ENCODE results near the gene CHN2. TPM values are rescaled to one million over a fixed set of nuclear protein-coding genes. Genes with fewer than 3 reads are reported as not detected.

CHN2 gene
- total RNA-seq, 1 experiment from 2014 or later: 7.7 TPM

DNA sequence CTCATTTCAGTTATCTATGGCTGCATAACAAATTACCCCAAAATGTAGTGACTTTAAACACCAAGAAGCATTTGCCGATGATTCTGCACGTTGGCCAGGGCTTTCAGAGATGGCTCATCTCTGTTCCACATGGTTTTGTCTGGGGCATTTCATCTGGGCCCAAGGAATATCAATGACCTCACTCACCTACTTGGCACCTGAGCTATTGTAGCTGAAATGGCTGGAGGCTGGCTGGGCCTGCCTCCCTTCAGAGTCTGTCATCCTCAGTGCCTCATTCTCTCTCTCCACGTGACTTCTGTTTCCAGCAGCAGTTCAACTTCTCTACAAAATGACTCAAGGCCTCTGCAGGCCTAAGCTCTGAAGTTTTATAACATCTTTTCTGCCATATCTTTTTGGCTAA lies 249.7 kb downstream of the CHN2 start:
- BruUV-seq (replicated peaks): no TSS peak
- CTCF ChIA-PET: no interaction called here
- TF ChIP-seq, protein P1, sequence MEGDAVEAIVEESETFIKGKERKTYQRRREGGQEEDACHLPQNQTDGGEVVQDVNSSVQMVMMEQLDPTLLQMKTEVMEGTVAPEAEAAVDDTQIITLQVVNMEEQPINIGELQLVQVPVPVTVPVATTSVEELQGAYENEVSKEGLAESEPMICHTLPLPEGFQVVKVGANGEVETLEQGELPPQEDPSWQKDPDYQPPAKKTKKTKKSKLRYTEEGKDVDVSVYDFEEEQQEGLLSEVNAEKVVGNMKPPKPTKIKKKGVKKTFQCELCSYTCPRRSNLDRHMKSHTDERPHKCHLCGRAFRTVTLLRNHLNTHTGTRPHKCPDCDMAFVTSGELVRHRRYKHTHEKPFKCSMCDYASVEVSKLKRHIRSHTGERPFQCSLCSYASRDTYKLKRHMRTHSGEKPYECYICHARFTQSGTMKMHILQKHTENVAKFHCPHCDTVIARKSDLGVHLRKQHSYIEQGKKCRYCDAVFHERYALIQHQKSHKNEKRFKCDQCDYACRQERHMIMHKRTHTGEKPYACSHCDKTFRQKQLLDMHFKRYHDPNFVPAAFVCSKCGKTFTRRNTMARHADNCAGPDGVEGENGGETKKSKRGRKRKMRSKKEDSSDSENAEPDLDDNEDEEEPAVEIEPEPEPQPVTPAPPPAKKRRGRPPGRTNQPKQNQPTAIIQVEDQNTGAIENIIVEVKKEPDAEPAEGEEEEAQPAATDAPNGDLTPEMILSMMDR (conservative IDR thresholded peaks at IDR 0.05; ENCODE audit: low read depth, low read length): no peak
- TF ChIP-seq EZH2phosphoT487 (IDR thresholded peaks at IDR 0.05; ENCODE audit: borderline replicate concordance, low read length): no peak
- no peak for TF ChIP-seq EZH2 (IDR thresholded peaks at IDR 0.05; ENCODE audit: low read length, unreplicated experiment)

DNA sequence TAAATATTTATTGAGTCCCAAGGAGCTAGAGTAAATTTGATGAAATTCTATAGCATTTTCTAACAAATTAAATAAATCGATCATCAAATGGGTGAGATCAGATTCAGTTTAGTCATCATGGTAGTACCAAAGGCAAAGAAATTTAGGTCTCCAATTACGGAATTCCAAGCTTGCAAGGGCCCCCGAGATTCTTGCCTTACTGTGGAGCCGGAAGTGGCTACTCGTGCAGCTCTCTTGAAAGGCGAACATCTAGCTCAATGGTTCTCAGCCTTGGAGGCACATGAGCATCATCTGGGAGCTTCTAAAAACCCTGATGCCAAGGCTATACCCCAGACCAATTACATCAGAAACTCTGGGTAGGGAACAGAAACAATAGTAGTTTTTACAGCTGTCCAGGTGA lies 251.2 kb downstream of the CHN2 start:
- Histone ChIP-seq H3K4me1 (ENCODE audit: insufficient read depth, low read length) (peaks cover 45% of the 10 kb centered on the region), H3K4me3 (ENCODE audit: low read length) (no peak overlapping the region), H3F3A (ENCODE audit: low read length, unreplicated experiment) (peaks cover 10% of the 10 kb centered on the region), H3K9ac (ENCODE audit: low read length) (no peak overlapping the region), H3K27ac (ENCODE audit: low read length) (no peak overlapping the region), H3K79me2 (ENCODE audit: low read length) (no peaks in the 10 kb centered on the region), H3K36me3 (ENCODE audit: low read depth, low read length) (no peaks in the 10 kb centered on the region), H3K4me2 (ENCODE audit: low read length) (no peak overlapping the region), H2AFZ (ENCODE audit: low read length) (no peak overlapping the region), H4K20me1 (ENCODE audit: low read length) (no peaks in the 10 kb centered on the region), H3K9me2 (replicated peaks; ENCODE audit: low read length) (no peaks in the 10 kb centered on the region), H3K9me3 (ENCODE audit: low read length) (no peaks in the 10 kb centered on the region), H3K27me3 (ENCODE audit: low read length) (no peaks in the 10 kb centered on the region)
- ChIA-PET POLR2A (ENCODE audit: unreplicated experiment) (no interaction called here), CTCF (no interaction called here)
- ATAC-seq: no peak
- no TSS peak for BruUV-seq (replicated peaks)
- intact Hi-C loops (cut with micrococcal nuclease): no loop called here
- no peak for DNase-seq
- TF ChIP-seq EZH2phosphoT487 (IDR thresholded peaks at IDR 0.05; ENCODE audit: borderline replicate concordance, low read length) (no peak), EZH2 (IDR thresholded peaks at IDR 0.05; ENCODE audit: low read length, unreplicated experiment) (no peak)
- TF ChIP-seq, protein P1 (conservative IDR thresholded peaks at IDR 0.05; ENCODE audit: low read depth, low read length): no peak

More for the DNA sequence above, 249.7 kb downstream of the CHN2 start:
- Histone ChIP-seq H3K36me3 (ENCODE audit: low read depth, low read length) (no peaks in the 10 kb centered on the region), H3K4me3 (ENCODE audit: low read length) (no peak overlapping the region), H3K4me2 (ENCODE audit: low read length) (no peak overlapping the region), H4K20me1 (ENCODE audit: low read length) (no peaks in the 10 kb centered on the region), H3K27me3 (ENCODE audit: low read length) (no peaks in the 10 kb centered on the region), H3K9me2 (replicated peaks; ENCODE audit: low read length) (no peaks in the 10 kb centered on the region), H3K4me1 (ENCODE audit: insufficient read depth, low read length) (peaks cover 32% of the 10 kb centered on the region), H3F3A (ENCODE audit: low read length, unreplicated experiment) (peaks cover 8% of the 10 kb centered on the region), H3K9me3 (ENCODE audit: low read length) (no peaks in the 10 kb centered on the region), H3K27ac (ENCODE audit: low read length) (no peak overlapping the region), H3K79me2 (ENCODE audit: low read length) (no peaks in the 10 kb centered on the region), H2AFZ (ENCODE audit: low read length) (no peak overlapping the region), H3K9ac (ENCODE audit: low read length) (no peak overlapping the region)
- ATAC-seq: no peak
- POLR2A ChIA-PET (ENCODE audit: unreplicated experiment): no interaction called here
- no peak for DNase-seq
- intact Hi-C loops (cut with micrococcal nuclease): no loop called here

DNA sequence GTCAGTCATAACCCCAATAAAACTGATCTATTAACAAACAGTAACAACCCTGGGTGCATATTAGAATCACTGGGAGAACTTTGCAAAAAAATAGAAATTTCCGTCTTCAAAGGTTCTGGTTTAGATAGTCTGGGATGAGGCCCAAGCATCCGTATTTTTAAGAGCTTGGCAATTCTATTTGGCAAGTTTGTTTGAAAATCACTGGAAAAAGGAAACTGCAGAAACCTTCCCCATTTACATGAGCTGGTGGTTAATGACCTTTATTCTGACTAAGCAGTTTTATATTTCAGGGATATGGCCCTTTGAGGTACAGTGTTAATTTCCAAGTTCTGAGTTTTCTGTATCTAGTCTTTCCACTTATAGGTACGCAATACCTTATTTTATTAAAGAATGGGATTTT lies 253.3 kb downstream of the CHN2 start:
- no peak overlapping the region for H2AFZ ChIP-seq (ENCODE audit: low read length)
- intact Hi-C loops (cut with micrococcal nuclease): loop anchor here (2.0 kb wide), 1 partner anchor 39 kb away; no protein-coding TSS in a partner anchor
- H3K9me2 ChIP-seq (replicated peaks; ENCODE audit: low read length): no peaks in the 10 kb centered on the region
- no peak overlapping the region for H3K9ac ChIP-seq (ENCODE audit: low read length)
- no peak overlapping the region for H3K27ac ChIP-seq (ENCODE audit: low read length)
- no peaks in the 10 kb centered on the region for H3K9me3 ChIP-seq (ENCODE audit: low read length)
- no peak for DNase-seq
- TF ChIP-seq, protein P1 (conservative IDR thresholded peaks at IDR 0.05; ENCODE audit: low read depth, low read length): no peak
- TF ChIP-seq EZH2phosphoT487 (IDR thresholded peaks at IDR 0.05; ENCODE audit: borderline replicate concordance, low read length) (no peak), EZH2 (IDR thresholded peaks at IDR 0.05; ENCODE audit: low read length, unreplicated experiment) (no peak)
- POLR2A ChIA-PET (ENCODE audit: unreplicated experiment): no interaction called here
- CTCF ChIA-PET: no interaction called here
- no peak overlapping the region for H3K4me3 ChIP-seq (ENCODE audit: low read length)
- no peak overlapping the region for H3K4me2 ChIP-seq (ENCODE audit: low read length)
- H3K4me1 ChIP-seq (ENCODE audit: insufficient read depth, low read length): peaks cover 32% of the 10 kb centered on the region
- no peaks in the 10 kb centered on the region for H4K20me1 ChIP-seq (ENCODE audit: low read length)
- no peaks in the 10 kb centered on the region for H3K79me2 ChIP-seq (ENCODE audit: low read length)
- no TSS peak for BruUV-seq (replicated peaks)
- H3K27me3 ChIP-seq (ENCODE audit: low read length): no peaks in the 10 kb centered on the region
- ATAC-seq: no peak
- no peaks in the 10 kb centered on the region for H3K36me3 ChIP-seq (ENCODE audit: low read depth, low read length)
- H3F3A ChIP-seq (ENCODE audit: low read length, unreplicated experiment): peaks cover 10% of the 10 kb centered on the region
